Measurements from ENCODE around the gene SCT.

Gene SCT

DNA sequence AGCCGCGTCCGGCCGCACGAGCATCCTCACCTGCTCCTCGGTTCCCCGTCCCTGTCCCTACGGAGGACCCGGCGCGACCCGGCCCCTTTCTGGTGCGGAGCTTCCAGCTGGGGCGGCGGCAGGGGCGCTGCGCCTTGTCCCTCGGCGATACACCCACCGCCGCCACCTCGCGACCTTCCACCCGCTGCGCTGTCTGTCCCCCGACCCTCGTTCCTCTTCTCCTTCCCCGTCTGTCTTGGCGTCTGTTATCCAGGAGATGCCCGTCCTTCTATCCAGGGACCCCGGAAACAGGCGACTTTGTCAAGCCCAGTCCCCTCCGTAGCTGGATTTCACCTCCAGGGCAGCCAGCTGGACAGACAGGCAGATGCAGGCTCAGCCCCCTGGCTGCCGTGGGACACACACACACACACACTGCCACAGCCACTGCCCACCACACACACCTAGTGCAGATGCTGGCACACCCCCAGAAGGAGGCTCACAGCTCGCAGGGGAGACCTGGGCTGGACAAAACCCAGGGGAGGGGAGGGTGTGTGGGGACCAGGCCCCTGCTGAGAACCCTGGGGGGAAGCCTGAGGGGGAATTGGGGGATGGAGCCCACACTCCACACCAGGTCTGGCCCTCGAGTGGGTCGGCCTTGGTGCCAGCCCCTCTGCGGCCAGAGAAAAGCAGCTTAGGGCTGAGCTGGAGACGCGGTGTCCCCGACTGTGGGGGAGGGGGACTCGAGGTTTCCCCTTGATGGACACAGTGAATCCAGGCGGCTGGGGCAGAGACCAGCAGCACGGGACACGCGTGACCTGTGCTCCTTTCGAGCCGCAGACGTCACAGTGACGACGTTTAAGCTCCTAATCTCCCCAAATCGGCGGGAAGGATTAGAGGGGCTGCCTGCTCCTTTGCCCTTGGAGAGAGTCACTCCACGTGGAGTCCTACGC lies 10.9 kb upstream of the SCT start:
- TF ChIP-seq CREB1 (IDR thresholded peaks at IDR 0.05; ENCODE audit: low read depth) (no peak), TAF1 (IDR thresholded peaks at IDR 0.05; ENCODE audit: low read depth) (no peak), YY1 (IDR thresholded peaks at IDR 0.05; ENCODE audit: low read depth) (no peak), CEBPB (IDR thresholded peaks at IDR 0.05) (no peak), FOXM1 (IDR thresholded peaks at IDR 0.05; ENCODE audit: borderline replicate concordance, low read depth) (no peak), TCF12 (IDR thresholded peaks at IDR 0.05; ENCODE audit: low read depth) (no peak), TEAD4 (IDR thresholded peaks at IDR 0.05) (no peak)
- TF ChIP-seq, protein P1, sequence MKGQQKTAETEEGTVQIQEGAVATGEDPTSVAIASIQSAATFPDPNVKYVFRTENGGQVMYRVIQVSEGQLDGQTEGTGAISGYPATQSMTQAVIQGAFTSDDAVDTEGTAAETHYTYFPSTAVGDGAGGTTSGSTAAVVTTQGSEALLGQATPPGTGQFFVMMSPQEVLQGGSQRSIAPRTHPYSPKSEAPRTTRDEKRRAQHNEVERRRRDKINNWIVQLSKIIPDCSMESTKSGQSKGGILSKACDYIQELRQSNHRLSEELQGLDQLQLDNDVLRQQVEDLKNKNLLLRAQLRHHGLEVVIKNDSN (IDR thresholded peaks at IDR 0.05): no peak
- TF ChIP-seq, protein P2, sequence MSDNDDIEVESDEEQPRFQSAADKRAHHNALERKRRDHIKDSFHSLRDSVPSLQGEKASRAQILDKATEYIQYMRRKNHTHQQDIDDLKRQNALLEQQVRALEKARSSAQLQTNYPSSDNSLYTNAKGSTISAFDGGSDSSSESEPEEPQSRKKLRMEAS (IDR thresholded peaks at IDR 0.05): no peak

DNA sequence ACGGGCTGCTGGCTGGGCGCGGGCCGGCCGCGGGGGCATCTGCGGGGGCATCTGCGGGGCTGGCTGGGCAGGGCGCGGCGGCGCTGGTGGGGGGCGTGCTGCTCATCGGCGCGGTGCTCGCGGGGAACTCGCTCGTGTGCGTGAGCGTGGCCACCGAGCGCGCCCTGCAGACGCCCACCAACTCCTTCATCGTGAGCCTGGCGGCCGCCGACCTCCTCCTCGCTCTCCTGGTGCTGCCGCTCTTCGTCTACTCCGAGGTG lies 10.3 kb upstream of the SCT start:
- TF ChIP-seq TEAD4 (IDR thresholded peaks at IDR 0.05): no peak
- TF ChIP-seq EP300 (IDR thresholded peaks at IDR 0.05; ENCODE audit: borderline replicate concordance): no peak
- no peak for TF ChIP-seq TCF12 (IDR thresholded peaks at IDR 0.05; ENCODE audit: low read depth)
- no peak for TF ChIP-seq NFIC (IDR thresholded peaks at IDR 0.05)
- TF ChIP-seq CEBPB (IDR thresholded peaks at IDR 0.05): no peak
- TF ChIP-seq, protein P1 (IDR thresholded peaks at IDR 0.05): no peak
- TF ChIP-seq RAD21 (IDR thresholded peaks at IDR 0.05; ENCODE audit: low read depth): no peak
- TF ChIP-seq TAF1 (IDR thresholded peaks at IDR 0.05; ENCODE audit: low read depth): no peak
- TF ChIP-seq EGR1 (IDR thresholded peaks at IDR 0.05): no peak
- no peak for TF ChIP-seq ZBTB7A (IDR thresholded peaks at IDR 0.05; ENCODE audit: low read depth)
- TF ChIP-seq, protein P2 (IDR thresholded peaks at IDR 0.05): no peak
- TF ChIP-seq CREB1 (IDR thresholded peaks at IDR 0.05; ENCODE audit: low read depth): no peak
- no peak for TF ChIP-seq FOXM1 (IDR thresholded peaks at IDR 0.05; ENCODE audit: borderline replicate concordance, low read depth)
- TF ChIP-seq, protein P3, sequence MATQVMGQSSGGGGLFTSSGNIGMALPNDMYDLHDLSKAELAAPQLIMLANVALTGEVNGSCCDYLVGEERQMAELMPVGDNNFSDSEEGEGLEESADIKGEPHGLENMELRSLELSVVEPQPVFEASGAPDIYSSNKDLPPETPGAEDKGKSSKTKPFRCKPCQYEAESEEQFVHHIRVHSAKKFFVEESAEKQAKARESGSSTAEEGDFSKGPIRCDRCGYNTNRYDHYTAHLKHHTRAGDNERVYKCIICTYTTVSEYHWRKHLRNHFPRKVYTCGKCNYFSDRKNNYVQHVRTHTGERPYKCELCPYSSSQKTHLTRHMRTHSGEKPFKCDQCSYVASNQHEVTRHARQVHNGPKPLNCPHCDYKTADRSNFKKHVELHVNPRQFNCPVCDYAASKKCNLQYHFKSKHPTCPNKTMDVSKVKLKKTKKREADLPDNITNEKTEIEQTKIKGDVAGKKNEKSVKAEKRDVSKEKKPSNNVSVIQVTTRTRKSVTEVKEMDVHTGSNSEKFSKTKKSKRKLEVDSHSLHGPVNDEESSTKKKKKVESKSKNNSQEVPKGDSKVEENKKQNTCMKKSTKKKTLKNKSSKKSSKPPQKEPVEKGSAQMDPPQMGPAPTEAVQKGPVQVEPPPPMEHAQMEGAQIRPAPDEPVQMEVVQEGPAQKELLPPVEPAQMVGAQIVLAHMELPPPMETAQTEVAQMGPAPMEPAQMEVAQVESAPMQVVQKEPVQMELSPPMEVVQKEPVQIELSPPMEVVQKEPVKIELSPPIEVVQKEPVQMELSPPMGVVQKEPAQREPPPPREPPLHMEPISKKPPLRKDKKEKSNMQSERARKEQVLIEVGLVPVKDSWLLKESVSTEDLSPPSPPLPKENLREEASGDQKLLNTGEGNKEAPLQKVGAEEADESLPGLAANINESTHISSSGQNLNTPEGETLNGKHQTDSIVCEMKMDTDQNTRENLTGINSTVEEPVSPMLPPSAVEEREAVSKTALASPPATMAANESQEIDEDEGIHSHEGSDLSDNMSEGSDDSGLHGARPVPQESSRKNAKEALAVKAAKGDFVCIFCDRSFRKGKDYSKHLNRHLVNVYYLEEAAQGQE (IDR thresholded peaks at IDR 0.05; ENCODE audit: low read depth): no peak
- TF ChIP-seq YY1 (IDR thresholded peaks at IDR 0.05; ENCODE audit: low read depth): no peak

DNA sequence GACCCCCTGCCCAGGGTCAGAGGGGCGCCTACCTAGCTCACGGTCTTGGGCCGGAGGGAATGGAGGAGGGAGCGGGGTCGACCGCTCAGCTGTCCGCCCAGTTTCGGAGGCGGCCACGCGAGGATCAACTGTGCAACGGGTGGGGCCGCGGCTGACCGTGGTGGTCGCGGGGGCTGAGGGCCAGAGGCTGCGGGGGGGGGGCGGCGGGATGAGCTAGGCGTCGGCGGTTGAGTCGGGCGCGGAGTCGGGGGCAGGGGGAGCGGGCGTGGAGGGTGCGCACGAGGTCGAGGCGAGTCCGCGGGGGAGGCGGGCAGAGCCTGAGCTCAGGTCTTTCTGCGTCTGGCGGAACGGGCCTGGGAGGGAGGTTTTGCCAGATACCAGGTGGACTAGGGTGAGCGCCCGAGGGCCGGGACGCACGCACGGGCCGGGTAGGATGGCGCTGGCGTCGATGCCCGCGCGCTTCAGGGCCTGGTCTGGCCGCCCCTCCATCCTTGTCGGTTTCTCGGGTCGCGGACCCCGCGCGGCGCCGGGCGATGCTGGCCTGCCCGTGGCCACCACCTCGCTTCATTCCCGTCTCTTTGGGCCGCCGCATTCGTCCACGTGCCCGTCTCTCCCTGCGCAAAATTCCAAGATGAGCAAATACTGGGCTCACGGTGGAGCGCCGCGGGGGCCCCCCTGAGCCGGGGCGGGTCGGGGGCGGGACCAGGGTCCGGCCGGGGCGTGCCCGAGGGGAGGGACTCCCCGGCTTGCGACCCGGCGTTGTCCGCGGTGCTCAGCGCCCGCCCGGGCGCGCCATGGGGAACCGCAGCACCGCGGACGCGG lies 9.7 kb upstream of the SCT start, which contains the start of gene DRD4:
DRD4 (plus strand) TSS at position 759 of the 822 bp plus-strand sequence; CDS start at position 795, 36 bp downstream.
- TF ChIP-seq, protein P1 (IDR thresholded peaks at IDR 0.05): no peak
- TF ChIP-seq CEBPB (IDR thresholded peaks at IDR 0.05) (no peak), TCF12 (IDR thresholded peaks at IDR 0.05; ENCODE audit: low read depth) (no peak), NFIC (IDR thresholded peaks at IDR 0.05) (no peak), TAF1 (IDR thresholded peaks at IDR 0.05; ENCODE audit: low read depth) (no peak), YY1 (IDR thresholded peaks at IDR 0.05; ENCODE audit: low read depth) (no peak), FOXM1 (IDR thresholded peaks at IDR 0.05; ENCODE audit: borderline replicate concordance, low read depth) (no peak)
- TF ChIP-seq, protein P2 (IDR thresholded peaks at IDR 0.05): no peak

DNA sequence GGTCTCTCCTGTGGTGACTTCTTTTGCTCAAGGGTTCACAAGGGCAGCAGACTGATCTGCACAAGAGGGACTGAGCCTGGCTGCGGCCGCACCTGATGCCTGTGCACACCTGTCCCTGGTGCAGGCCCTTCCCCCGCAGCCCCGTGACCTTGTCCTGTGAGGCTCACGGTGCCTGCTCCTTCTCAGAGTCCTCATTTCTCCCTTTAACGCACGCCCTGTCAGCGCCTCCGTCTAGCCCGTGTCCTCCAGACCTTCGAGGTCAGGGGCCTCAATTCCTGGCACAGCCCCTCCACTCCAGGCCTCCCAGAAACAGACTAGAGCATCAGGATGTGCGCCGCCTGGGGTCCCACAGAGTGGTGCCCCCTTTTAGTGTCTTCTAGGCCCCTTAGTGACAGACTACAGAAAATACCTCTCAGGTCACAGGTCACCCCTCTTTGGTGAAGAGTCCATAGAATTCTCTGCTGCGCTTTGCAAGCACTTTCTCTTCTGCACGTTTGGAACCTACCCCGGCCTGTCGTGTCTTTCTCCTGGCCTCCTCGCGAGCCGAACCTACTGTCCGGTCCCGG lies 9.0 kb upstream of the SCT start:
- TF ChIP-seq TCF12 (IDR thresholded peaks at IDR 0.05; ENCODE audit: low read depth): no peak

DNA sequence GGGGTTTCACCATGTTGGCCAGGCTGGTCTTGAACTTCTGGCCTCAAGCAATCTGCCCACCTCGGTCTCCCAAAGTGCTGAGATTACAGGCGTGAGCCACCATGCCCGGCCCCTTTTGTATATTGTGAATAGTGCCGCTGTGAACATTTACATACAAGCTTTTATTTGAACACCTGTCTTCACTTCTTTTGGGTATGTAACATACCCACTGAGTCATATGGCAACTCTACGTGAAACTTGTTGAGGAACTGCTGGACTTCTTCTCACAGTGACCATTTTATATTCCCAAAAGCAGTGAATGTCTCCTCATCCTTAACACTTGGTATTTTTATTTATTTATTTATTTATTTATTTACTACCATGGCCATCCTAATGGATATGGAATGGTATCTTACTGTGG lies 3.9 kb upstream of the SCT start:
- TF ChIP-seq, protein P3 (IDR thresholded peaks at IDR 0.05; ENCODE audit: low read depth): no peak
- TF ChIP-seq YY1 (IDR thresholded peaks at IDR 0.05; ENCODE audit: low read depth) (no peak), CREB1 (IDR thresholded peaks at IDR 0.05; ENCODE audit: low read depth) (no peak), NFIC (IDR thresholded peaks at IDR 0.05) (no peak), ZBTB7A (IDR thresholded peaks at IDR 0.05; ENCODE audit: low read depth) (no peak), RAD21 (IDR thresholded peaks at IDR 0.05; ENCODE audit: low read depth) (no peak), FOXM1 (IDR thresholded peaks at IDR 0.05; ENCODE audit: borderline replicate concordance, low read depth) (no peak), TAF1 (IDR thresholded peaks at IDR 0.05; ENCODE audit: low read depth) (no peak), TCF12 (IDR thresholded peaks at IDR 0.05; ENCODE audit: low read depth) (no peak), EGR1 (IDR thresholded peaks at IDR 0.05) (no peak)
- TF ChIP-seq, protein P2 (IDR thresholded peaks at IDR 0.05): no peak
- TF ChIP-seq, protein P1 (IDR thresholded peaks at IDR 0.05): no peak

Measured in Ishikawa (cell line).